GM12878 (cell line): Measurements from ENCODE around the gene CREBRF. TPM values are rescaled to one million over a fixed set of nuclear protein-coding genes. Genes with fewer than 3 reads are reported as not detected.
A peak's percentile ranks its signal among the peaks of the same experiment; 100 is the strongest.

Experiments used
- ATAC-seq: fragments of 200-7000 bp; cut with Tn5 transposase; 3 replicates; pipeline ENCODE4 v1.9.1; 2020; ENCODE audit warnings: mild to moderate bottlenecking, moderate library complexity
- BruUV-seq: library from RNA; stranded (reverse); fragments of 400-500 nt; replicated peaks from 2 replicates; lab custom pipeline; 2021; lab: Mats Ljungman, UMichigan
- CTCF ChIA-PET: fragments of 300-600 bp; sonication (Branson Sonifier 250); formaldehyde crosslinking; extraction: SDS; loops from one replicate; lab custom pipeline; 2021; ENCODE audit warnings: inconsistent platforms; lab: Yijun Ruan, JAX
- POLR2A ChIA-PET: fragments of 350-600 bp; formaldehyde crosslinking; extraction: SDS; loops from one replicate; lab custom pipeline; 2021; ENCODE audit warnings: inconsistent platforms; lab: Charles Lee
- RAD21 ChIA-PET: fragments of 300-600 bp; sonication (Branson Sonifier 250); formaldehyde crosslinking; loops from one replicate; lab custom pipeline; 2023; ENCODE audit warnings: antibody characterized with exemption; ENCODE audit not compliant: unreplicated experiment; lab: Charles Lee
- SMC1A ChIA-PET: fragments of 300-600 bp; sonication (Branson Sonifier 250); formaldehyde crosslinking; loops from one replicate; lab custom pipeline; 2023; ENCODE audit not compliant: unreplicated experiment, uncharacterized antibody; lab: Charles Lee
- DNase-seq: peaks from one replicate; pipeline ENCODE4 v3.0.0-alpha.2; 2011; ENCODE audit warnings: low read depth, low spot score
- FAIRE-seq: peaks from 3 replicates; lab custom pipeline; 2011; peaks lifted over from hg19 to GRCh38; lab: Jason Lieb, UNC
- H2AFZ ChIP-seq: 2 replicates; pipeline ENCODE4 v1.6.0; 2011; ENCODE audit warnings: low read depth, low read length, control low read depth; ENCODE audit not compliant: control insufficient read depth
- H3K27ac ChIP-seq: 2 replicates; pipeline ENCODE4 v1.5.1; 2011; ENCODE audit warnings: control low read depth; ENCODE audit not compliant: control insufficient read depth, insufficient read depth
- H3K27me3 ChIP-seq, 2 experiments: replicated peaks in 1 of 2; 2 replicates each; pipeline versions ENCODE4 v1.6.0 to v1.6.1; 2011; ENCODE audit warnings: low read length in 1 of 2; ENCODE audit not compliant: control insufficient read depth in 2 of 2, insufficient read depth in 2 of 2
- H3K36me3 ChIP-seq, 2 experiments: 2 replicates each; pipeline ENCODE4 v1.5.1; 2011; ENCODE audit warnings: low read length in 1 of 2; ENCODE audit not compliant: control insufficient read depth in 2 of 2, insufficient read depth in 2 of 2
- H3K4me1 ChIP-seq: 2 replicates; pipeline ENCODE4 v1.6.1; 2011; ENCODE audit warnings: mild to moderate bottlenecking, low read length, moderate library complexity, mixed read lengths; ENCODE audit not compliant: control insufficient read depth, insufficient read depth
- H3K4me2 ChIP-seq: 2 replicates; pipeline ENCODE4 v1.6.0; 2011; ENCODE audit warnings: control low read depth; ENCODE audit not compliant: control insufficient read depth, insufficient read depth
- H3K4me3 ChIP-seq: fragments of 200-600 bp; sonication (generic); 2 replicates; pipeline ENCODE4 v1.5.1; 2016
- H3K79me2 ChIP-seq: 2 replicates; pipeline ENCODE4 v1.6.0; 2011; ENCODE audit warnings: low read length; ENCODE audit not compliant: control insufficient read depth, insufficient read depth
- H3K9ac ChIP-seq: 2 replicates; pipeline ENCODE4 v1.8.0; 2011; ENCODE audit warnings: low read length, control low read depth, mixed read lengths; ENCODE audit not compliant: control insufficient read depth, insufficient read depth
- H3K9me3 ChIP-seq: replicated peaks from 3 replicates; pipeline ENCODE4 v1.5.1; 2011; ENCODE audit warnings: mild to moderate bottlenecking, low read length; ENCODE audit not compliant: control insufficient read depth, insufficient read depth
- H4K20me1 ChIP-seq: 2 replicates; pipeline ENCODE4 v1.6.0; 2011; ENCODE audit not compliant: control insufficient read depth, insufficient read depth
- CBX5 ChIP-seq: sonication (generic); IDR thresholded peaks from 2 replicates; pipeline ENCODE4 v1.6.1; 2016; ENCODE audit warnings: low read depth, moderate library complexity, mild to moderate bottlenecking, inconsistent platforms
- DPF2 ChIP-seq: fragments of 450-650 bp; IDR thresholded peaks from 2 replicates; pipeline ENCODE4 v1.6.1; 2017; ENCODE audit warnings: mild to moderate bottlenecking
- FOS ChIP-seq: IDR thresholded peaks from 3 replicates; pipeline ENCODE4 v1.6.1; 2011; ENCODE audit warnings: borderline replicate concordance; ENCODE audit not compliant: insufficient read length; ENCODE audit errors: extremely low read depth
- GATAD2B ChIP-seq: fragments of 450-650 bp; conservative IDR thresholded peaks from 2 replicates; pipeline ENCODE4 v1.6.1; 2017; ENCODE audit warnings: low read depth, mild to moderate bottlenecking, moderate library complexity
- IKZF2 ChIP-seq, 2 experiments: fragments of 450-650 bp; IDR thresholded peaks; 2 replicates each; pipeline ENCODE4 v1.6.1; 2017; ENCODE audit warnings: mild to moderate bottlenecking in 2 of 2, moderate library complexity in 2 of 2
- KDM1A ChIP-seq: fragments of 200-600 bp; sonication (generic); IDR thresholded peaks from 2 replicates; pipeline ENCODE4 v1.6.1; 2016; ENCODE audit warnings: borderline replicate concordance
- MEF2B ChIP-seq: fragments of 450-650 bp; IDR thresholded peaks from 2 replicates; pipeline ENCODE4 v1.6.1; 2018; ENCODE audit warnings: mild to moderate bottlenecking, moderate library complexity; ENCODE audit not compliant: partially characterized antibody, poor library complexity, severe bottlenecking
- NBN ChIP-seq: fragments of 450-650 bp; IDR thresholded peaks from 2 replicates; pipeline ENCODE4 v1.6.1; 2016
- NFXL1 ChIP-seq: fragments of 450-650 bp; IDR thresholded peaks from 2 replicates; pipeline ENCODE4 v1.6.1; 2017; ENCODE audit warnings: antibody characterized with exemption, mild to moderate bottlenecking, borderline replicate concordance
- NFYB ChIP-seq: IDR thresholded peaks from 2 replicates; pipeline ENCODE4 v1.6.1; 2011; ENCODE audit warnings: low read depth, mild to moderate bottlenecking, low read length, improper control_type of control experiment, moderate library complexity; ENCODE audit not compliant: insufficient read depth
- NRF1 ChIP-seq: conservative IDR thresholded peaks from 2 replicates; pipeline ENCODE4 v1.6.1; 2011; ENCODE audit warnings: mild to moderate bottlenecking, low read depth, low read length, improper control_type of control experiment
- PAX8 ChIP-seq: fragments of 450-650 bp; IDR thresholded peaks from 2 replicates; pipeline ENCODE4 v1.6.1; 2017; ENCODE audit warnings: mild to moderate bottlenecking, moderate library complexity
- RELA ChIP-seq: fragments of 450-650 bp; IDR thresholded peaks from 2 replicates; pipeline ENCODE4 v1.8.0; 2014; ENCODE audit warnings: borderline replicate concordance; ENCODE audit not compliant: partially characterized antibody
- SUZ12 ChIP-seq: fragments of 200-600 bp; sonication (generic); IDR thresholded peaks from one replicate; pipeline ENCODE4 v1.6.1; 2018; ENCODE audit warnings: antibody characterized with exemption, mild to moderate bottlenecking; ENCODE audit not compliant: unreplicated experiment
- TBL1XR1 ChIP-seq: IDR thresholded peaks from 2 replicates; pipeline ENCODE4 v1.6.1; 2012; ENCODE audit warnings: low read depth, low read length, improper control_type of control experiment
- YY1 ChIP-seq: IDR thresholded peaks from 2 replicates; pipeline ENCODE4 v1.6.1; 2011; ENCODE audit warnings: low read depth, mild to moderate bottlenecking, low read length
- ZNF384 ChIP-seq: IDR thresholded peaks from 2 replicates; pipeline ENCODE4 v1.6.1; 2012; ENCODE audit warnings: low read depth, mild to moderate bottlenecking, low read length, improper control_type of control experiment, borderline replicate concordance
- ZNF622 ChIP-seq: fragments of 450-650 bp; IDR thresholded peaks from 2 replicates; pipeline ENCODE4 v1.6.1; 2017; ENCODE audit warnings: mild to moderate bottlenecking, inconsistent platforms
- WGBS: methylation state at CpG from one replicate; pipeline ENCODE4 v1.1.6; 2016; ENCODE audit warnings: low lambda C conversion rate; ENCODE audit not compliant: insufficient replicate concordance, insufficient coverage; ENCODE audit errors: missing lambda C conversion rate; 5-methylcytosine and 5-hydroxymethylcytosine counted together
- in situ Hi-C: fragments of 300-500 bp; cut with MboI; formaldehyde crosslinking; loops from 9 replicates; pipeline ENCODE4 v1.14.3; 2018; ENCODE audit warnings: mixed read lengths
- intact Hi-C: fragments of 100-400 bp; cut with micrococcal nuclease; formaldehyde crosslinking; loops from one replicate; pipeline ENCODE4 v1.14.2; 2022; ENCODE audit not compliant: unreplicated experiment
- polyA plus RNA-seq, 11 experiments: library from polyadenylated mRNA; depleted of rRNA in 4 of 11; unstranded in 6 of 11; stranded (reverse) in 5 of 11; fragments of >200 nt; fragmentation: Nextera tagmentation in 4 of 11; fragmentation: Illumina TruSeq in 1 of 11; extraction: Ambion mirVana in 4 of 11; extraction: Trizol in 1 of 11; gene quantifications; 1 replicate in 1 of 11; 2 replicates in 10 of 11; pipeline versions ENCODE4 v1.2.1 to v1.2.3, GENCODE V29; 2011 to 2016; ENCODE audit warnings: inconsistent platforms in 2 of 11, missing spikeins in 2 of 11, low read depth in 1 of 11
- total RNA-seq, 4 experiments: library from RNA; depleted of rRNA in 3 of 4; stranded (reverse); fragments of >200 nt in 3 of 4; fragmentation: Illumina TruSeq in 1 of 4; extraction: Trizol in 1 of 4; gene quantifications; 2 replicates each; pipeline versions ENCODE4 v1.2.1 to v1.2.3, GENCODE V29; 2013 to 2021
- TF ChIP-seq, protein P1 (sequence below): fragments of 450-650 bp; IDR thresholded peaks from 2 replicates; pipeline ENCODE4 v1.6.1; 2017; ENCODE audit warnings: low read depth, mild to moderate bottlenecking, moderate library complexity
- TF ChIP-seq, protein P2 (sequence below): fragments of 450-650 bp; IDR thresholded peaks from 2 replicates; pipeline ENCODE4 v1.6.1; 2018; ENCODE audit warnings: borderline replicate concordance, mild to moderate bottlenecking; ENCODE audit not compliant: partially characterized antibody

Gene CREBRF
- total and polyA plus RNA-seq, 10 of the 15 experiments (the other 5 are each of a cell fraction or from before 2014, with no cell fraction given): 1.2 to 12.7 (median 3.9) TPM

DNA sequence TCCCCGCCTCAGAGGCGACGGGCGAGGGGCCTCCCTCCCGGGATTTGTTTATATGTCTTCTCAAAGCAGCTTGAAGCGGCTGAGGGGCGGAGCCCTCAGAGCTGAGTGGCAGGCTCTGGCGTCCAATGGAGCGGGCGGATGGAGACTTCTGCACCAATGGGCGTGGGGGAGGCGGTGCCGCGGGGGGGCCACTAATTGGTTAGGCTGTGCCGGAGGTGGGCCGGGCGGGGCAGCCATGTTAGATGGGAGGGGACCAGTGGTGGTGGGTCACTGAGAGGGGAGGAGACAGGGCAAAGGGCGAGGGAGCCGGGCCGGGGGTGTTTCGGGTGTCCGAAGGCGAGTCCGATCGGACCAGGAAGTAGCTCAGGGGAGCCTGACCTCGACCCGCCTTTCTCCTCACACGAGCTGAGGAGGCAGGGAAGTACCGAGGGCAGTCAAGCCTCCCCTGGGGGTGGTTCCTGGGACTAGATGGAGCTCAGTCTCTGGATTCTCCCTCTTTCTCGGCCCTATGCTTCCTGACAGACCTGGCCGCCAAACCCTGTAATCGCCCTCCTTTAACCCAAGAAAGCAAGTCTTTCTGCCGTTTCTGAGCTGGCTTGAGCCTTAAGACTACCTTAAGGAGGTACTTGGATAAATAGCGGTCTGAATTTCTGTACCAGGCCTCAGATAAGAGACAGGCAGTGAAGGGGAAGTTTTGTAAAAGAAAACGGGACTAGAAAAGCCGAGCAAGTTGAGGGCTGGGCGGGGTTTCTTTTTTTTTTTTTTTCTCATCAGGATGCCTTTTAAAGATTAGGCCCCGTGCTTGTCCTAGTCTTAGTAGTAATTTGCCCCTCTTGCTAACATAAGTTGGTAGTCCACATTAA, 1.1 kb downstream of the CREBRF start:
- no peaks in the 10 kb centered on the region for H3K9me3 ChIP-seq
- intact Hi-C loops: loop anchor here (2.0 to 10.0 kb wide), 2 partner anchors 72 to 282 kb away; partner anchors contain the start of gene DUSP1
- BruUV-seq: TSS peak; percentile 80
- H4K20me1 ChIP-seq: no peaks in the 10 kb centered on the region
- H3K36me3 ChIP-seq: no peaks in the 10 kb centered on the region; a peak in 1 of 4 replicates
- H3K27ac ChIP-seq: peak overlapping the region; percentile 97
- in situ Hi-C loops: no loop called here
- DNase-seq (peak; percentile 85), FAIRE-seq (peak; percentile 83), ATAC-seq (peak; percentile 92)
- H3K27me3 ChIP-seq: no peaks in the 10 kb centered on the region
- ChIA-PET POLR2A (interaction anchor here (0.5 to 2.3 kb wide), 14 partner anchors 22 to 1672 kb away, joined by 3 to 30 read pairs (median 4); partner anchors contain the start of genes ATP6V0E1, BNIP1, DUSP1 and RPL26L1), RAD21 (interaction anchor here (0.6 to 2.3 kb wide), 16 partner anchors 8 to 285 kb away, joined by 3 to 39 read pairs (median 4); partner anchors contain the start of genes ATP6V0E1 and BNIP1), SMC1A (interaction anchor here (0.6 to 2.2 kb wide), 27 partner anchors 12 to 820 kb away, joined by 3 to 31 read pairs (median 4); partner anchors contain the start of genes ATP6V0E1 and BNIP1), CTCF (interaction anchor here (0.9 to 2.1 kb wide), 10 partner anchors 8 to 88 kb away, joined by 3 to 17 read pairs (median 6); partner anchors contain the start of genes ATP6V0E1 and BNIP1)
- peak overlapping the region; percentile 93 for H3K4me3 ChIP-seq
- H3K4me2 ChIP-seq: peak overlapping the region; percentile 85
- H3K9ac ChIP-seq: peak overlapping the region; percentile 98
- peak overlapping the region; percentile 88 for H2AFZ ChIP-seq
- H3K79me2 ChIP-seq: peaks cover 18% of the 10 kb centered on the region
- H3K4me1 ChIP-seq: peaks cover 18% of the 10 kb centered on the region
- WGBS: 1% methylated on average over 34 of the region's 38 CpGs
- peak; percentile 92 for TF ChIP-seq DPF2
- peak; percentile 90 for TF ChIP-seq NFYB
- no peak for TF ChIP-seq NRF1
- TF ChIP-seq TBL1XR1: peak; percentile 50; the same call in 1 of the 2 replicates
- peak; percentile 72 to 76 for TF ChIP-seq IKZF2 (IDR thresholded peaks at IDR 0.05)
- TF ChIP-seq KDM1A: no peak
- peak; percentile 94 for TF ChIP-seq ZNF622
- TF ChIP-seq NFXL1: no peak
- TF ChIP-seq FOS: peak; percentile 80
- TF ChIP-seq, protein P1, sequence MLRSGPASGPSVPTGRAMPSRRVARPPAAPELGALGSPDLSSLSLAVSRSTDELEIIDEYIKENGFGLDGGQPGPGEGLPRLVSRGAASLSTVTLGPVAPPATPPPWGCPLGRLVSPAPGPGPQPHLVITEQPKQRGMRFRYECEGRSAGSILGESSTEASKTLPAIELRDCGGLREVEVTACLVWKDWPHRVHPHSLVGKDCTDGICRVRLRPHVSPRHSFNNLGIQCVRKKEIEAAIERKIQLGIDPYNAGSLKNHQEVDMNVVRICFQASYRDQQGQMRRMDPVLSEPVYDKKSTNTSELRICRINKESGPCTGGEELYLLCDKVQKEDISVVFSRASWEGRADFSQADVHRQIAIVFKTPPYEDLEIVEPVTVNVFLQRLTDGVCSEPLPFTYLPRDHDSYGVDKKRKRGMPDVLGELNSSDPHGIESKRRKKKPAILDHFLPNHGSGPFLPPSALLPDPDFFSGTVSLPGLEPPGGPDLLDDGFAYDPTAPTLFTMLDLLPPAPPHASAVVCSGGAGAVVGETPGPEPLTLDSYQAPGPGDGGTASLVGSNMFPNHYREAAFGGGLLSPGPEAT: peak; percentile 76
- TF ChIP-seq MEF2B: peak; percentile 39
- TF ChIP-seq CBX5: no peak
- TF ChIP-seq PAX8: no peak
- TF ChIP-seq SUZ12: no peak
- peak; percentile 28 for TF ChIP-seq RELA
- TF ChIP-seq YY1: peak; percentile 94
- TF ChIP-seq GATAD2B: peak; percentile 71
- TF ChIP-seq NBN: peak; percentile 71
- TF ChIP-seq, protein P2, sequence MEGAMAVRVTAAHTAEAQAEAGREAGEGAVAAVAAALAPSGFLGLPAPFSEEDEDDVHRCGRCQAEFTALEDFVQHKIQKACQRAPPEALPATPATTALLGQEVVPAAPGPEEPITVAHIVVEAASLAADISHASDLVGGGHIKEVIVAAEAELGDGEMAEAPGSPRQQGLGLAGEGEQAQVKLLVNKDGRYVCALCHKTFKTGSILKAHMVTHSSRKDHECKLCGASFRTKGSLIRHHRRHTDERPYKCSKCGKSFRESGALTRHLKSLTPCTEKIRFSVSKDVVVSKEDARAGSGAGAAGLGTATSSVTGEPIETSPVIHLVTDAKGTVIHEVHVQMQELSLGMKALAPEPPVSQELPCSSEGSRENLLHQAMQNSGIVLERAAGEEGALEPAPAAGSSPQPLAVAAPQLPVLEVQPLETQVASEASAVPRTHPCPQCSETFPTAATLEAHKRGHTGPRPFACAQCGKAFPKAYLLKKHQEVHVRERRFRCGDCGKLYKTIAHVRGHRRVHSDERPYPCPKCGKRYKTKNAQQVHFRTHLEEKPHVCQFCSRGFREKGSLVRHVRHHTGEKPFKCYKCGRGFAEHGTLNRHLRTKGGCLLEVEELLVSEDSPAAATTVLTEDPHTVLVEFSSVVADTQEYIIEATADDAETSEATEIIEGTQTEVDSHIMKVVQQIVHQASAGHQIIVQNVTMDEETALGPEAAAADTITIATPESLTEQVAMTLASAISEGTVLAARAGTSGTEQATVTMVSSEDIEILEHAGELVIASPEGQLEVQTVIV: peak; percentile 59
- peak; percentile 90 for TF ChIP-seq ZNF384
